A673 (cell line): ENCODE data around the gene SHISAL1.

ENCODE experiments used
- EZH2 ChIP-seq: fragments of 200-600 bp; sonication (generic); IDR thresholded peaks from 2 replicates; pipeline ENCODE4 v1.6.1; 2017; ENCODE audit warnings: borderline replicate concordance, low read depth, mild to moderate bottlenecking, mixed read lengths, antibody characterized with exemption, low read length; ENCODE audit not compliant: poor library complexity, severe bottlenecking
- TF ChIP-seq, protein P1 (sequence below): fragments of 300-800, 200-600 bp; sonication (generic); conservative IDR thresholded peaks from 2 replicates; pipeline ENCODE4 v1.5.1; 2017; ENCODE audit warnings: low read depth, mild to moderate bottlenecking, antibody characterized with exemption, low read length, moderate library complexity, mixed read lengths

- TF ChIP-seq, protein P1, sequence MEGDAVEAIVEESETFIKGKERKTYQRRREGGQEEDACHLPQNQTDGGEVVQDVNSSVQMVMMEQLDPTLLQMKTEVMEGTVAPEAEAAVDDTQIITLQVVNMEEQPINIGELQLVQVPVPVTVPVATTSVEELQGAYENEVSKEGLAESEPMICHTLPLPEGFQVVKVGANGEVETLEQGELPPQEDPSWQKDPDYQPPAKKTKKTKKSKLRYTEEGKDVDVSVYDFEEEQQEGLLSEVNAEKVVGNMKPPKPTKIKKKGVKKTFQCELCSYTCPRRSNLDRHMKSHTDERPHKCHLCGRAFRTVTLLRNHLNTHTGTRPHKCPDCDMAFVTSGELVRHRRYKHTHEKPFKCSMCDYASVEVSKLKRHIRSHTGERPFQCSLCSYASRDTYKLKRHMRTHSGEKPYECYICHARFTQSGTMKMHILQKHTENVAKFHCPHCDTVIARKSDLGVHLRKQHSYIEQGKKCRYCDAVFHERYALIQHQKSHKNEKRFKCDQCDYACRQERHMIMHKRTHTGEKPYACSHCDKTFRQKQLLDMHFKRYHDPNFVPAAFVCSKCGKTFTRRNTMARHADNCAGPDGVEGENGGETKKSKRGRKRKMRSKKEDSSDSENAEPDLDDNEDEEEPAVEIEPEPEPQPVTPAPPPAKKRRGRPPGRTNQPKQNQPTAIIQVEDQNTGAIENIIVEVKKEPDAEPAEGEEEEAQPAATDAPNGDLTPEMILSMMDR, result no peak
- no peak for TF ChIP-seq EZH2
Observed at GRCh38 chr22:44269117-44269498, 43.6 kb downstream of the SHISAL1 start.
